ENCODE data around the gene PLA2G6.
"Not testable (repeated sequence)": the region's sequence is repeated elsewhere in the genome, so short reads cannot be mapped to it uniquely, and the experiment has no call there.

Gene PLA2G6

DNA sequence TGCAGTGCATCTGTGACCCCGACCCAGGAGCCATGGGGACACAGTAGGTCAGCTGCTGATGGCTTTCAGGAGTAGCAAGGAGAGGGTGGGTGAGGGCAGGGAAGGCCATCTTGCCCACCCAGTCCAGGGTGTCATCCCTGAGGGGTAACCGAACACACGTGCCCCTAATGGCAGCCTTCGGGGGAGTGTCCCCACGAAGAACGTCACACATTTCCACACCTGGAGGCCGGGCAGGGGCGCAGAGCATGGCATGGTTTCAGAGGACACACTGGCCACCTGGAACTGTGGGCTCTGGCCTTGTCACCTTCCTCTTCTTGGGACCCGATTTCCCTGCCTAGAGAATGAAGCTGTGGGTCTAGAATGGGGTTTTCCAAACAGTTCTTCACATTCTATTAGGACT, 51.8 kb downstream of the PLA2G6 start:
- DNase-seq (ENCODE audit: low read depth, low spot score): no peak

- no peak for DNase-seq (ENCODE audit: low read depth, low spot score)
Measured at GRCh38 chr22:38129021-38129420, 52.6 kb downstream of the PLA2G6 start.

DNA sequence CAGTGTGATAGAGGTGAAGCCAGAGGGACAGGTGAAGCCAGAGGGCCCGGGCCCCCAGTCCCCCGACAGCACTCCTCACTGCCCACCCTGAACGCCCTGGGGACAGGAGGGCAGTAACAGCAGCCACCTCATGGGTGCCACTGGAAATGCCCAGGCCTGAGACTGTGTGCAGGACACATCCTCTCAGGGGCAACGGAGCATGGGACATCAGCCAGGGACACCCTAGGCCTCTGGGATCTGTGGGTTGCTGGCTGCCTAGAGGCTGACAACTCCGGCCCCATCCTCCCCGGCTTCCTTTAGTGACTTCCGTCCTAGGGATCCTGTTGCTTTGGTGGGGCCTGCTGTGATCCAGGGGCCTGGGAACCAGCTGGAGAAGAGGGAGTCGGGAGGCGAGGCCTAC, 53.8 kb downstream of the PLA2G6 start:
- no peak for DNase-seq (ENCODE audit: low read depth, low spot score)

- no peak for DNase-seq (ENCODE audit: low read depth, low spot score)
Measured at GRCh38 chr22:38126928-38127668, 54.5 kb downstream of the PLA2G6 start.

DNA sequence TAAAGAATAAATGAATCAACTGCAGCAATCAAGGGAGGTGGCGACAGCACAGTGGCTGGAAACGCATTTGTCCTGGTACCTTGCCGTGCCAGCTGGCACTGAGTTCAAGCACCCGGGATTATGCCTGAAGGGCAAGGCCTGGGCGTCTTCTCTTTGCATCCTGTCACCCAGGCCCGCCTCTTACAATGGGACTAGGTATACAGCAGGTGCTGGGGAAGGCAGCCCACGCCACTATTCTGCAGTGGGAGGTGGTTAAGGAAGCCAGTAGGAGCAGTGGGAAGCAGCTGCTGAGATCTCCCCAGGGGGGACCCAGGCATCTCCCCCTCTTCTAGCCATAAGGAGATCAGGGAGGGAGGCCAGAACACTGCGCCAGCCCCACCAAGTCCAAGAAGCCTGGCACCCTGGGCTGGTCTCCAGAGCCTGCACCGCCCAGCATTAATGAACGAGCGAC, 55.9 kb downstream of the PLA2G6 start:
- DNase-seq (ENCODE audit: low read depth, low spot score): no peak

- no peak for DNase-seq (ENCODE audit: low read depth, low spot score)
Measured at GRCh38 chr22:38125038-38125610, 56.5 kb downstream of the PLA2G6 start.

GRCh38 chr22:38124236-38124974, 57.2 kb downstream of the PLA2G6 start:
- no peak for DNase-seq (ENCODE audit: low read depth, low spot score)

GRCh38 chr22:38122616-38123015, 59.0 kb downstream of the PLA2G6 start:
- no peak for DNase-seq (ENCODE audit: low read depth, low spot score)

- DNase-seq (ENCODE audit: low read depth, low spot score): no peak
Measured at GRCh38 chr22:38120359-38121110, 61.1 kb downstream of the PLA2G6 start.

GRCh38 chr22:38118747-38119146, 62.9 kb downstream of the PLA2G6 start:
- not testable (repeated sequence) for DNase-seq (ENCODE audit: low read depth, low spot score)

DNA sequence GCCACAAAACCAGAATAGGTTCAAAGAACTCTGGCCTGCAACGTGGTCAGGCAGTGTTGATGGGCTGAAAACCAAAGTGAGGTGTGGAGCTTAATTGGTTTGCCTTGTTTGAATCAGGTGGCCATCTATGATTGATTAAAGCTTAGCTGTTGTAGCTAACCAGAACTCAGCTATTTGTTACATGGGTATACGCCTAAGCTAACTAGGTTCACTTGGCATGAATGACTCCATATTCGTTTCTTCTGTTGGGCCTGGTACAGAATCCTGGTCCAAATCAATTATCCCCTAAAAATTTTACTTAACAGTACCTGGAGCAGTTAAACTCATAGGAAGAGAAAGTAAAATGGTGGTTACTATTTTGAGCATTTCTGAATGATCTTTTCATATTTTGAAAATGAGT, 63.4 kb downstream of the PLA2G6 start:
- no peak for DNase-seq (ENCODE audit: low read depth, low spot score)

- DNase-seq (ENCODE audit: low read depth, low spot score): not testable (repeated sequence)
Measured at GRCh38 chr22:38117556-38117955, 64.1 kb downstream of the PLA2G6 start.

GRCh38 chr22:38115423-38116205, 66.0 kb downstream of the PLA2G6 start:
- DNase-seq (ENCODE audit: low read depth, low spot score): no peak

DNA sequence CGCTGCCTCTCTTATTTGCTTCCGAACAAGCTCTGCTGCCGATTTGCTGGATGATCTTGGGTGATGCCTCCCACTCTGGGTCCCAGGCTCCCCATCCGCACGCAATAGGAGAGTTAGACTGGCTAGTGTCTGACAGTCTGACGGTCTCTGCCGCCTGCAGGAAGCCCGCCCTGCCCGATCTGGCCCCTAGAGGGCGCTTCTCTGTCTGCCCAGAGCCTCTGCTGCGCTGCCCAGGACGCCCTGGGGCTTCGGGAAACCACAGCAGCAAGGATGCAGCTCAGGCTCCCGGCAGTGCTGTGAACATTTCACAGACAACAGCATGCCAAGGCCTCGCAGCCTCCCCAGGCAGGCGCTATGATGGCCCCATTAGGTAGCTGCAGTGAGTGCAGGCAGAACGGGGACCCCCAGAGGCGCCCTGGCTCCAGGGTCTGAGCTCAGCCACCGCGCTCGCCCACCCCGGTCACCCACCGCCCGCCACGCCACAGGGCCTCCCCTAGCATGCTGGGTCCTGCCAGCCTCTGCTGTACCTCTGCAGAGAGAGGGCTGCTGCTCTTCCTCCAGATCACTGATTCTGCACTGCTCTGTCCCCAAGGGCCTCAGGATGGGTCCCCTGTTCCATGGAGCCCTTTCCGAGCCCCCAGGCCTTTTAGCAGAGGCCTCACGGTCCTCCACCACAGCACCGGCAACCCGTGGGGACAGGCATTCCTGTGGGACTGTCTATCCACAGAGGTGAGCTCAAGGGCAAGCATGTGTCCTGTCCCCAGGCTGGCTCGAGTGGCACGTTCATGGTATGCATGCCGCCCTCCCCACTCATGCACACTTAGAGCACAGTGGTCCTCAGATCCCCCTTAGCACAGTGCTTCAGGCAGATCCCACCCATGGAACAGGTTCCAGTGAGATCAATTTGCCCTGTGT, 66.9 kb downstream of the PLA2G6 start:
- DNase-seq (ENCODE audit: low read depth, low spot score): peak; percentile 40

GRCh38 chr22:38112381-38112780, 69.2 kb downstream of the PLA2G6 start:
- DNase-seq (ENCODE audit: low read depth, low spot score): no peak

DNA sequence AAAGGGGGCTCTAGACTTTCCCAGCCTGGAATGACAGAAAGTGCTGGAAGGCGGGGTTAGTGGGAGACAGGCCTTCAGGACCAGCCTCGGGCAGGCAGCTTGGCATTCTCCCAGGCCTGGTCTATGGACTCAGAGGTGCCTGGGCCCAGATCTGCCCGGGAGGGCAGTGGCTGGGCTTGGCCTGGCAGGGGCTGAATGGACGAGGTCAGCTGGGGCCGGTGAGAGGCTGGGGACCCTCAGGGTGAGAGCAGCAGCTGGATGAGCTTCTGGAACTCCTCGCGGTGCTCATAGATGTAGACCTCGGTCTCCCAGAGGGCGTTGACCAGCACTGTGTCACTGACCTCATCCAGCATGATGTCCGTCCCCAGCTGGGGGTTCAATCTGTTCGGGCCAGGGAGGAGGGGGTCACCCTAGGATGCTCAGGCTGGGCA, 69.7 kb downstream of the PLA2G6 start:
- no peak for DNase-seq (ENCODE audit: low read depth, low spot score)

- no peak for DNase-seq (ENCODE audit: low read depth, low spot score)
Measured at GRCh38 chr22:38110863-38111852, 70.5 kb downstream of the PLA2G6 start.

DNA sequence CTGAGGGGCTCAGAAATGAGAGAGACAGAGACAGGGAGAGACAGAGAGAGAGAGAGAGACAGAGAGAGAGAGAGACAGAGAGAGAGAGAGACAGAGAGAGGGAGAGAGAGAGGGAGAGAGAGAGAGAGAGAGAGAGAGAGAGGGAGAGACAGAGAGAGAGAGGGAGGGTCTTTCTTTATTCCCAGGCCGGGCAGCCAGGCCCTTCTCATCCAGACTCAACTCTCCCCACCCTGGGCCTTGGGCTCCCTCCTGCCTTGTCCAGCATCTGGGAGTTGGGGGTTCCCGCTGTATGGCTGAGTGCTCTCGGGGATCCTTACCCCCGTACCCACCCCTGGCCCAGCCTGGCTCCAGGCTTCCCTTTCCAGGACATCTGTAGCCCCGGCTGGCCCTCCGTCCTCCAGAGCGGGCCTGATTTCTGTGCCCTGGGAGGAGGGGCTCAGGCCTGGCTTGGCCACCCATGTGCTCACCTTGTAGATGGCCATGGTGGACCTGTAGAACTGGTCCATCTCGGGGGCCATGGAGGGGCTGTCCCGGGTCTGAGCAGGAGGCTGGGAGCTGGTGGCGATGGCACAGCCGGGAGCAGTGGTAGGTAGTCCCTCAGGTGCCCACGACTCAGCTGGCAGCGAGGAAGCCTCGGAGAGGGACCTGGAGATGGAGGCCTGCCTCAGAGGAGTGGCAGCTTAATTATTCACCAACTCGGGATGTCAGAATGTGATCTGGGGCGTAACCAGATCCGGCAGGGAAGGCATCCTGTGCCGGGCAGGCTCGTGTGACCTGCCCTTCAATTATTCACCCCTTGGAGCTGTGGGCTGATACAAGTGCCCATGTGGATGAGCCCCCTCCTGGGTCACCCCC, 71.4 kb downstream of the PLA2G6 start, which contains the start of gene BAIAP2L2:
TSS of gene BAIAP2L2 (minus strand) at position 677 of the 855 bp plus-strand sequence. CDS start at position 518, 159 bp downstream.
- DNase-seq (ENCODE audit: low read depth, low spot score): no peak

Data from activated CD4-positive, CD25-positive, alpha-beta regulatory T cell treated with anti-CD3 and anti-CD28 coated beads, Interleukin-2, amount 50 U/mL, for 16 hours (primary cell).